Measurements from ENCODE around the gene RRP12.

The RRP12 gene

GRCh38 chr10:97333351-97333600, 67.9 kb downstream of the RRP12 start:
- peak overlapping the region; percentile 84 to 85 for H3K4me3 Mint-ChIP-seq
- DNase-seq, result no peak
- no peaks in the 10 kb centered on the region for H3K27me3 Mint-ChIP-seq
- peak overlapping the region; percentile 92 for H3K27ac Mint-ChIP-seq
- H3K36me3 Mint-ChIP-seq, result peaks cover 9 to 21% of the 10 kb centered on the region in 2 donors
- peaks cover 23 to 45% of the 10 kb centered on the region in 2 donors for H3K4me1 Mint-ChIP-seq
- peak in 1 of 2 donors; percentile 0 for ATAC-seq (replicated peaks)
- H3K9me3 Mint-ChIP-seq, result no peaks in the 10 kb centered on the region

- peaks cover 7 to 24% of the 10 kb centered on the region in 2 donors for H3K36me3 Mint-ChIP-seq
- H3K27me3 Mint-ChIP-seq, result no peaks in the 10 kb centered on the region
- H3K4me1 Mint-ChIP-seq, result peaks cover 25 to 50% of the 10 kb centered on the region in 2 donors
- ATAC-seq (replicated peaks) (no peak), DNase-seq (no peak)
- H3K9me3 Mint-ChIP-seq, result no peaks in the 10 kb centered on the region
- H3K27ac Mint-ChIP-seq, result peak overlapping the region; percentile 92
- peak overlapping the region; percentile 84 to 85 for H3K4me3 Mint-ChIP-seq
Observed at GRCh38 chr10:97332591-97333350, 68.4 kb downstream of the RRP12 start.

GRCh38 chr10:97331153-97331703, 69.9 kb downstream of the RRP12 start:
- Mint-ChIP-seq H3K27me3 (no peaks in the 10 kb centered on the region), H3K9me3 (no peaks in the 10 kb centered on the region), H3K36me3 (peaks cover 7 to 24% of the 10 kb centered on the region in 2 donors), H3K4me1 (peaks cover 25 to 60% of the 10 kb centered on the region in 2 donors), H3K27ac (peak overlapping the region; percentile 57), H3K4me3 (peak overlapping the region; percentile 3 to 66)
- ATAC-seq (replicated peaks) (no peak), DNase-seq (no peak)

GRCh38 chr10:97329766-97330165, 71.4 kb downstream of the RRP12 start:
- no peak for ATAC-seq (replicated peaks)
- Mint-ChIP-seq H3K27me3 (no peaks in the 10 kb centered on the region), H3K9me3 (no peaks in the 10 kb centered on the region), H3K4me1 (peaks cover 27 to 64% of the 10 kb centered on the region in 2 donors), H3K27ac (no peak overlapping the region), H3K36me3 (peaks cover 7 to 24% of the 10 kb centered on the region in 2 donors), H3K4me3 (no peak overlapping the region)
- no peak for DNase-seq

GRCh38 chr10:97328646-97329453, 72.3 kb downstream of the RRP12 start:
- peaks cover 27 to 64% of the 10 kb centered on the region in 2 donors for H3K4me1 Mint-ChIP-seq

GRCh38 chr10:97327348-97328294, 73.5 kb downstream of the RRP12 start:
- no peak for ATAC-seq (replicated peaks)
- no peaks in the 10 kb centered on the region for H3K9me3 Mint-ChIP-seq
- peaks cover 7 to 16% of the 10 kb centered on the region in 2 donors for H3K36me3 Mint-ChIP-seq
- DNase-seq, result no peak
- H3K27ac Mint-ChIP-seq, result no peak overlapping the region
- H3K27me3 Mint-ChIP-seq, result no peaks in the 10 kb centered on the region
- no peak overlapping the region for H3K4me3 Mint-ChIP-seq
- H3K4me1 Mint-ChIP-seq, result peaks cover 19 to 52% of the 10 kb centered on the region in 2 donors

More at GRCh38 chr10:97328646-97329453, 72.3 kb downstream of the RRP12 start:
- no peak for DNase-seq
- peaks cover 7 to 24% of the 10 kb centered on the region in 2 donors for H3K36me3 Mint-ChIP-seq
- H3K4me3 Mint-ChIP-seq, result no peak overlapping the region
- H3K27ac Mint-ChIP-seq, result peak overlapping the region; percentile 87
- H3K9me3 Mint-ChIP-seq, result no peaks in the 10 kb centered on the region
- ATAC-seq (replicated peaks), result no peak
- H3K27me3 Mint-ChIP-seq, result no peaks in the 10 kb centered on the region

GRCh38 chr10:97325754-97326153, 75.4 kb downstream of the RRP12 start:
- Mint-ChIP-seq H3K27me3 (no peaks in the 10 kb centered on the region), H3K27ac (no peak overlapping the region), H3K9me3 (no peaks in the 10 kb centered on the region), H3K4me3 (no peak overlapping the region), H3K4me1 (peaks cover 17 to 46% of the 10 kb centered on the region in 2 donors), H3K36me3 (peaks cover 5 to 13% of the 10 kb centered on the region in 2 donors)
- no peak for ATAC-seq (replicated peaks)
- no peak for DNase-seq

- Mint-ChIP-seq H3K27ac (no peak overlapping the region), H3K4me1 (peaks cover 23 to 43% of the 10 kb centered on the region in 2 donors), H3K27me3 (no peaks in the 10 kb centered on the region)
Observed at GRCh38 chr10:97323501-97323900, 77.6 kb downstream of the RRP12 start.

GRCh38 chr10:97321804-97322190, 79.3 kb downstream of the RRP12 start:
- no peak overlapping the region for H3K27ac Mint-ChIP-seq
- DNase-seq (no peak), ATAC-seq (replicated peaks) (no peak)
- H3K4me1 Mint-ChIP-seq, result peaks cover 22 to 38% of the 10 kb centered on the region in 2 donors
- H3K9me3 Mint-ChIP-seq, result no peaks in the 10 kb centered on the region
- no peaks in the 10 kb centered on the region for H3K36me3 Mint-ChIP-seq
- H3K27me3 Mint-ChIP-seq, result no peaks in the 10 kb centered on the region
- H3K4me3 Mint-ChIP-seq, result no peak overlapping the region

More at GRCh38 chr10:97323501-97323900, 77.6 kb downstream of the RRP12 start:
- DNase-seq, result no peak
- Mint-ChIP-seq H3K9me3 (no peaks in the 10 kb centered on the region), H3K4me3 (no peak overlapping the region), H3K36me3 (peaks cover 0 to 4% of the 10 kb centered on the region in 2 donors)
- no peak for ATAC-seq (replicated peaks)

GRCh38 chr10:97321032-97321803, 79.9 kb downstream of the RRP12 start:
- no peaks in the 10 kb centered on the region for H3K9me3 Mint-ChIP-seq
- no peak for ATAC-seq (replicated peaks)
- DNase-seq, result no peak
- no peaks in the 10 kb centered on the region for H3K36me3 Mint-ChIP-seq
- peak overlapping the region; percentile 88 to 91 for H3K4me3 Mint-ChIP-seq
- no peaks in the 10 kb centered on the region for H3K27me3 Mint-ChIP-seq
- peak overlapping the region; percentile 92 for H3K27ac Mint-ChIP-seq
- peaks cover 22 to 34% of the 10 kb centered on the region in 2 donors for H3K4me1 Mint-ChIP-seq

- peaks cover 19 to 30% of the 10 kb centered on the region in 2 donors for H3K4me1 Mint-ChIP-seq
- ATAC-seq (replicated peaks) (peak; percentile 14), DNase-seq (no peak)
- H3K9me3 Mint-ChIP-seq, result no peaks in the 10 kb centered on the region
- no peaks in the 10 kb centered on the region for H3K27me3 Mint-ChIP-seq
- H3K36me3 Mint-ChIP-seq, result no peaks in the 10 kb centered on the region
- peak overlapping the region; percentile 88 to 91 for H3K4me3 Mint-ChIP-seq
- peak overlapping the region; percentile 92 for H3K27ac Mint-ChIP-seq
Observed at GRCh38 chr10:97320480-97321031, 80.6 kb downstream of the RRP12 start.

GRCh38 chr10:97319671-97320479, 81.3 kb downstream of the RRP12 start:
- no peaks in the 10 kb centered on the region for H3K36me3 Mint-ChIP-seq
- ATAC-seq (replicated peaks) (peak; percentile 64 to 66), DNase-seq (peak; percentile 63)
- peak overlapping the region; percentile 88 to 91 for H3K4me3 Mint-ChIP-seq
- peak overlapping the region; percentile 92 for H3K27ac Mint-ChIP-seq
- peaks cover 19 to 30% of the 10 kb centered on the region in 2 donors for H3K4me1 Mint-ChIP-seq
- no peaks in the 10 kb centered on the region for H3K9me3 Mint-ChIP-seq
- H3K27me3 Mint-ChIP-seq, result no peaks in the 10 kb centered on the region
